GM18517 (cell line): Measurements from ENCODE around the gene PLCH2.

Source experiments
- ATAC-seq: cut with Tn5 transposase; IDR thresholded peaks from one replicate; pipeline ENCODE4 v1.9.1; 2021; ENCODE audit warnings: mild to moderate bottlenecking, moderate library complexity; ENCODE audit not compliant: unreplicated experiment

The PLCH2 gene, protein sequence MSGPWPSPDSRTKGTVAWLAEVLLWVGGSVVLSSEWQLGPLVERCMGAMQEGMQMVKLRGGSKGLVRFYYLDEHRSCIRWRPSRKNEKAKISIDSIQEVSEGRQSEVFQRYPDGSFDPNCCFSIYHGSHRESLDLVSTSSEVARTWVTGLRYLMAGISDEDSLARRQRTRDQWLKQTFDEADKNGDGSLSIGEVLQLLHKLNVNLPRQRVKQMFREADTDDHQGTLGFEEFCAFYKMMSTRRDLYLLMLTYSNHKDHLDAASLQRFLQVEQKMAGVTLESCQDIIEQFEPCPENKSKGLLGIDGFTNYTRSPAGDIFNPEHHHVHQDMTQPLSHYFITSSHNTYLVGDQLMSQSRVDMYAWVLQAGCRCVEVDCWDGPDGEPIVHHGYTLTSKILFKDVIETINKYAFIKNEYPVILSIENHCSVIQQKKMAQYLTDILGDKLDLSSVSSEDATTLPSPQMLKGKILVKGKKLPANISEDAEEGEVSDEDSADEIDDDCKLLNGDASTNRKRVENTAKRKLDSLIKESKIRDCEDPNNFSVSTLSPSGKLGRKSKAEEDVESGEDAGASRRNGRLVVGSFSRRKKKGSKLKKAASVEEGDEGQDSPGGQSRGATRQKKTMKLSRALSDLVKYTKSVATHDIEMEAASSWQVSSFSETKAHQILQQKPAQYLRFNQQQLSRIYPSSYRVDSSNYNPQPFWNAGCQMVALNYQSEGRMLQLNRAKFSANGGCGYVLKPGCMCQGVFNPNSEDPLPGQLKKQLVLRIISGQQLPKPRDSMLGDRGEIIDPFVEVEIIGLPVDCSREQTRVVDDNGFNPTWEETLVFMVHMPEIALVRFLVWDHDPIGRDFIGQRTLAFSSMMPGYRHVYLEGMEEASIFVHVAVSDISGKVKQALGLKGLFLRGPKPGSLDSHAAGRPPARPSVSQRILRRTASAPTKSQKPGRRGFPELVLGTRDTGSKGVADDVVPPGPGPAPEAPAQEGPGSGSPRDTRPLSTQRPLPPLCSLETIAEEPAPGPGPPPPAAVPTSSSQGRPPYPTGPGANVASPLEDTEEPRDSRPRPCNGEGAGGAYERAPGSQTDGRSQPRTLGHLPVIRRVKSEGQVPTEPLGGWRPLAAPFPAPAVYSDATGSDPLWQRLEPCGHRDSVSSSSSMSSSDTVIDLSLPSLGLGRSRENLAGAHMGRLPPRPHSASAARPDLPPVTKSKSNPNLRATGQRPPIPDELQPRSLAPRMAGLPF (N-terminal part only)

DNA sequence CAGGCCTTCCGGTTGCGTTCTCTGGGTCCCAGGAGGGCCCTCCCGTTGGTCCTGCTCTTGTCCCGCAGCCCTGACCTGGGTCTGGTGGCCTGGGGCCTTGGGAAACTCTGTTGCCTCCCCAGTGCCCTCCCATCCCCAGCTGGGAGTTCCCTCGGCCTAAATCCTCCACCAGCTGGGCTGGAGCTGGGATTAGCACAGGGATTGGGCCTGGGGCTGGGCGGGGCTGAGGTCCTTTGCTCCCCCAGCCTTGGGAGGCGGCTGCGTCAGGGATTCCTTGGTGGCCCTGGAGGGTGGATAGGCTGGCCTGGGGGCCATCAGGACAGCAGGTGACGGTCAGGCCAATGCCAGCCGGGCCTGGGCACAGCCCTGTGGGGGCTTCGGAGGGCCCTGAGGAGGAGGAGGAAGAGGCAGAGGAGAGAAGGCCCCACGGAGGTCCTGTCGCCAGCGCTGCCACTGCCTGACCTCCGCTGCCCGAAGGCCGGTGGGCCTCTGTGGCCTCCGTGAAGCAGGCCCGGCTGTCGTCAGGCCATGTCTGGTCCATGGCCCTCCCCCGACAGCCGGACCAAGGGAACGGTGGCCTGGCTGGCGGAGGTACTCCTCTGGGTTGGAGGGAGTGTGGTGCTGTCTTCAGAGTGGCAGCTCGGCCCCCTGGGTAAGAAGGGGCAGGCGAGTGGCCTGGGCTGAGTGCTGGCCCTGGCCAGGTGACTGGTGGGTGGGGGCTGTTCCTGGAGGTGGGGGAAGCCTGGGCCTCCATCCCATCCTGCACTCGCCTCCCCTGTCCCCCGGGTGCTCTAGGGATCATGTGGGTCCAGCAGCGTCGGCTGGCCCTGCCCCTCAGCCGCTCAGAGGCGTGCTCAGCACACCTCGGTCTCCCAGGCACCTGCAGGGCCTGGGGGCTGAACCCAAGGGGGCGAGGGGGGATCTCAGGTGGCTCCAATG lies at the start of gene PLCH2:
PLCH2 (plus strand) TSS at position 229 of the 939 bp plus-strand sequence; CDS start at position 529, 300 bp downstream.
- no peak for ATAC-seq

DNA sequence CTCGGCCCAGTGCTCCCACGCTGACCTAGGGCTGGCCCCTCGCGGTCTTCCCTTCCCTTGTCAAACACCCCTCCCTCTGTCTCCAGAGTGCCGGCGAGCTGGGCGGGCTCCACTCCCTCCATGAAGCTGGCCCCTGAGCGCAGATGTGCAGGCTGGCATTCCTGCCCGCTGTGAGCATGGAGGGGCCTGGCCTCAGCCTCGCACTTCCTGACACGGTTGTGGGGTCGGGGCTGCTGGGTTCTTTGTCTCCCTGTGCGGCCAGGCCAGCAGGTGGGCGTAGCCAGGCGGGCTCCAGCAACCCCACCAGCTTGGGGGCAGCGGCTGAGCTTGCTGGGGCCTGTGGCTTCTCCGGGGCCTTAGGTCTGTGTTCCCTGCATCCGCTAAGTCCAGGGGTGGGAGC lies 49.5 kb upstream of the PLCH2 start:
- ATAC-seq: no peak

- no peak for ATAC-seq
Observed at GRCh38 chr1:2427051-2427450, 49.0 kb upstream of the PLCH2 start.

GRCh38 chr1:2427976-2428375 lies 48.1 kb upstream of the PLCH2 start:
- ATAC-seq: no peak

DNA sequence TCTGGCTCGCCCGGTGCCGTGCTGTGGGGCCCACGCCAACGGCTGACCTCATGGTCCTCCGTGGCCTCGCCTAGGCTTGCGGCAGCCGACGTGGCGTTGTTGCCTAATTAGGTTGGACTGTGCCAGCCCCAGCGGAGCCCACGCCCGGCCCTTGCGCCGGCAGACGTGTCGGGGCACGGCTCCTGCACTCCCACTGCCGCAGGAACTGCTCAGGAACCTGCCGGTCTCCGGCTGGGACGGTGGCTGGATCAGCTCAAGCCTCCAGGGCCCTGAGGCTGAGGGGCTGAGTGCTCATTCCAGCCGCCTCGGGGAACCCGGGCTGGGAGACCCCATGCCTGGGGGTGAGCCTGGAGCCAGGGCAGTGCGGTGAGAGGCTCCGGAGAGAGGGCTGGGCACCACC lies 47.6 kb upstream of the PLCH2 start:
- ATAC-seq: no peak

- no peak for ATAC-seq
Observed at GRCh38 chr1:2429780-2430591, 46.1 kb upstream of the PLCH2 start.

- no peak for ATAC-seq
Observed at GRCh38 chr1:2430592-2430973, 45.5 kb upstream of the PLCH2 start.

DNA sequence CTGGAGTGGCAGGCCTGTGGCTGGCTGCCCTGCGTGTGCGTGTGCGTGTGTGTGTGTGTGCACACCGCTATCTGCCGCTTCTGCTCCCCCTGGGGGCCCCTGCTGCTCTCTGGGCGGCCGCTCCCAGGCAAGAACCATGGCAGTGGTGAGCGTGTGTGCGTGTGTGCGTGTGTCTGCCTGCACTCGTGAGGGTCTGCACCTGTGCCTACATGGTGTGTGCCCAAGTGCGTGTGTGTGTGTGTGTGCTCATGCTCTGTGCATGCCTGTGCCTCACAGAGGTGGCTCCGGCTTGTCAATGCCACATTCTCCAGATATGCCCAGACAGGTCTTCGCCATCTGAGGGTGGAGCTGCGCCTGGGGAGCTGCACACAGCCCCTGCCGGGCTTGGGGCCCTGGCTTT lies 45.0 kb upstream of the PLCH2 start:
- no peak for ATAC-seq

- no peak for ATAC-seq
Observed at GRCh38 chr1:2431518-2431917, 44.6 kb upstream of the PLCH2 start.

DNA sequence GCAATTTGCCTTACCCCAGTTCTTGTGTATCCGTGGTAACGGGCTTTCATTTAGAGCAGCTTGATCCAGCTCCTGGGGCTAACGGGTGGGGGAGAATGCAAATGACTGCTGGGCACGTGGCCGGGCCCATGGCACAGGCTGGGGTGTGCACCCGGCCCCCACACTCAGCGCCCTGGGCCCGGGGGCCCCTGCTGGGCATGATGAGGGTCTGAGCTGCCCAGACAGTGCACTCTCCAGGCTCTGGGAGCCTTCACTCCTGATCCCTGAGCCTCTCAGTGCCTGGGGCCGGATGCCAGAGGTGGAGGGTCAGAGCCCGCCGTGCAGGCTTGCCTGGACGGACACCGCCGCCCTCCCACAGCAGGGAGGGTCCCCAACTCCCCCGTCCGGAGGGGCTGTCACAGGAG lies 43.6 kb upstream of the PLCH2 start:
- ATAC-seq: no peak

DNA sequence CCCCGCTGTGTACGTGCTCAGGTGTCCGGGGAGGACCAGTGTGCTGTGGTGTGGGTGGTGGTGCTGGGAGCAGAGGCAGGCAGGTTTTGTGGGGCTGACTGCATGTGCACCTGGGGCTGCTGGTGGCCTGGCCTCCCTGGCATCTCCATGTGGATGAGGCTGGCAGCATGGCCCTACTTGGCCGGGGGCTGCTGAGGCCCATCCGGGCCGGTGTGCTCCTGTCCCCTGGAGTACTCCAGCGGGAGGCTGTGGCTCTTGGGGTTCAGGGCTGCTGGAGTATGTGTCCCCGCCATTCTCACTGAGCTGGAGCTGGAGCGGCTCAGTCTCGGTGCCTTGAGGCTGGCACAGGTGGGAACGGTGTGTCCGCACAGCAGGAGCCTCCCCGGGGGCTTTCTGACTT lies 42.9 kb upstream of the PLCH2 start:
- ATAC-seq: no peak

- ATAC-seq: no peak
Observed at GRCh38 chr1:2433936-2434655, 42.0 kb upstream of the PLCH2 start.

GRCh38 chr1:2435091-2435490 lies 41.0 kb upstream of the PLCH2 start:
- ATAC-seq: no peak

- no peak for ATAC-seq
Observed at GRCh38 chr1:2435746-2436355, 40.2 kb upstream of the PLCH2 start.

- no peak for ATAC-seq
Observed at GRCh38 chr1:2436876-2437275, 39.2 kb upstream of the PLCH2 start.

GRCh38 chr1:2437617-2438016 lies 38.5 kb upstream of the PLCH2 start:
- ATAC-seq: no peak

DNA sequence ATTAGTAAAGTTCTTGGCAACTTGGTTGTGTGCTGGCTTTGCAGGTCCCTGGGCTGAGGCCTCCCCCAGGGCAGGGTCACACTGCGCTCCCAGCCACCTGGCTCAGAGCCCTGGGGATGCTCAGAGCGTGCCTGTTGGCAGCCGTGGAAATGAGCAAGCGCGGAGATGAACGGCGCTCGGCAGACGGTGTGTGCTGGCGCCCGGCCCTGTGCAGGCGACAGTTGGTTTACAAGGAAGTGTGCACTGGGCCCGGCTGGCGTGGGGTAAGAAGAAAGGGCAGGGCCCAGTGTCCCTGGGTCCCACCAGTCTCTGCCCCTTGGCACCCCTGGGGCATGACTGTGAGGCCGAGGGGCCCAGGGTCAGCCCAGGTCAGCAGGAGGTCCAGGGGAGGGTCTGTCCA lies 38.1 kb upstream of the PLCH2 start:
- no peak for ATAC-seq

DNA sequence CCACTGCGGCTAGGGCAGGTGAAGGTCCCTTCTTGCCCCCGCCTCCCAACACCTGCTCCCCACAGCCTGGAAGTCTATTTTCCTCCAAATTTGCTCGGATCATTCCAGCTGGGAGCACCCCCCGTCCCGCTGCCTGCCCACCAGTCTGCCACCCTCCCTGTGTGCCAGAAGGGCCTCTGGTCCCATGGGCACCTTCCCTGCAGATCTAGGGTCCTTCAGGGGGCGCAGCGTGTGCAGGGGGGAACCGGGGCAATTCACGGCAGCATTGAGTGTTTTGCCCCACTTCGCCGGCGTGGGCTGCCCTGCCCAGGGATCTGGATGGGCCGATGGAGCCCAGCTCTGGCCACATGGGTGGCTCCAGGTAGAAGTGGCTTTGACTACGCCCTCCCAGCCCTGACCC lies 37.4 kb upstream of the PLCH2 start:
- ATAC-seq: no peak
